GM12878 (cell line): ENCODE data around the gene NFU1. TPM values are rescaled to one million over a fixed set of nuclear protein-coding genes. Genes with fewer than 3 reads are reported as not detected.

Source experiments
- ATAC-seq: fragments of 200-7000 bp; cut with Tn5 transposase; 3 replicates; pipeline ENCODE4 v1.9.1; 2020; ENCODE audit warnings: mild to moderate bottlenecking, moderate library complexity
- BruUV-seq: library from RNA; stranded (reverse); fragments of 400-500 nt; replicated peaks from 2 replicates; lab custom pipeline; 2021; lab: Mats Ljungman, UMichigan
- CTCF ChIA-PET: fragments of 300-600 bp; sonication (Branson Sonifier 250); formaldehyde crosslinking; extraction: SDS; loops from one replicate; lab custom pipeline; 2021; ENCODE audit warnings: inconsistent platforms; lab: Yijun Ruan, JAX
- POLR2A ChIA-PET: fragments of 350-600 bp; formaldehyde crosslinking; extraction: SDS; loops from one replicate; lab custom pipeline; 2021; ENCODE audit warnings: inconsistent platforms; lab: Charles Lee
- RAD21 ChIA-PET: fragments of 300-600 bp; sonication (Branson Sonifier 250); formaldehyde crosslinking; loops from one replicate; lab custom pipeline; 2023; ENCODE audit warnings: antibody characterized with exemption; ENCODE audit not compliant: unreplicated experiment; lab: Charles Lee
- SMC1A ChIA-PET: fragments of 300-600 bp; sonication (Branson Sonifier 250); formaldehyde crosslinking; loops from one replicate; lab custom pipeline; 2023; ENCODE audit not compliant: unreplicated experiment, uncharacterized antibody; lab: Charles Lee
- DNase-seq: peaks from one replicate; pipeline ENCODE4 v3.0.0-alpha.2; 2011; ENCODE audit warnings: low read depth, low spot score
- FAIRE-seq: peaks from 3 replicates; lab custom pipeline; 2011; peaks lifted over from hg19 to GRCh38; lab: Jason Lieb, UNC
- H2AFZ ChIP-seq: 2 replicates; pipeline ENCODE4 v1.6.0; 2011; ENCODE audit warnings: low read depth, low read length, control low read depth; ENCODE audit not compliant: control insufficient read depth
- H3K27ac ChIP-seq: 2 replicates; pipeline ENCODE4 v1.5.1; 2011; ENCODE audit warnings: control low read depth; ENCODE audit not compliant: control insufficient read depth, insufficient read depth
- H3K27me3 ChIP-seq, 2 experiments: replicated peaks in 1 of 2; 2 replicates each; pipeline versions ENCODE4 v1.6.0 to v1.6.1; 2011; ENCODE audit warnings: low read length in 1 of 2; ENCODE audit not compliant: control insufficient read depth in 2 of 2, insufficient read depth in 2 of 2
- H3K36me3 ChIP-seq, 2 experiments: 2 replicates each; pipeline ENCODE4 v1.5.1; 2011; ENCODE audit warnings: low read length in 1 of 2; ENCODE audit not compliant: control insufficient read depth in 2 of 2, insufficient read depth in 2 of 2
- H3K4me1 ChIP-seq: 2 replicates; pipeline ENCODE4 v1.6.1; 2011; ENCODE audit warnings: mild to moderate bottlenecking, low read length, moderate library complexity, mixed read lengths; ENCODE audit not compliant: control insufficient read depth, insufficient read depth
- H3K4me2 ChIP-seq: 2 replicates; pipeline ENCODE4 v1.6.0; 2011; ENCODE audit warnings: control low read depth; ENCODE audit not compliant: control insufficient read depth, insufficient read depth
- H3K4me3 ChIP-seq: fragments of 200-600 bp; sonication (generic); 2 replicates; pipeline ENCODE4 v1.5.1; 2016
- H3K79me2 ChIP-seq: 2 replicates; pipeline ENCODE4 v1.6.0; 2011; ENCODE audit warnings: low read length; ENCODE audit not compliant: control insufficient read depth, insufficient read depth
- H3K9ac ChIP-seq: 2 replicates; pipeline ENCODE4 v1.8.0; 2011; ENCODE audit warnings: low read length, control low read depth, mixed read lengths; ENCODE audit not compliant: control insufficient read depth, insufficient read depth
- H3K9me3 ChIP-seq: replicated peaks from 3 replicates; pipeline ENCODE4 v1.5.1; 2011; ENCODE audit warnings: mild to moderate bottlenecking, low read length; ENCODE audit not compliant: control insufficient read depth, insufficient read depth
- H4K20me1 ChIP-seq: 2 replicates; pipeline ENCODE4 v1.6.0; 2011; ENCODE audit not compliant: control insufficient read depth, insufficient read depth
- BMI1 ChIP-seq: fragments of 450-650 bp; IDR thresholded peaks from 2 replicates; pipeline ENCODE4 v1.6.1; 2016; ENCODE audit warnings: mild to moderate bottlenecking, moderate library complexity, borderline replicate concordance
- CBFB ChIP-seq: IDR thresholded peaks from 2 replicates; pipeline ENCODE4 v1.6.1; 2016; ENCODE audit warnings: antibody characterized with exemption, low read depth
- FOXM1 ChIP-seq: IDR thresholded peaks from 2 replicates; pipeline ENCODE4 v1.6.1; 2012; ENCODE audit warnings: low read depth, mild to moderate bottlenecking, inconsistent platforms, low read length, moderate library complexity
- HCFC1 ChIP-seq: fragments of 150-350 bp; IDR thresholded peaks from 2 replicates; pipeline ENCODE4 v1.6.1; 2014; ENCODE audit warnings: low read length
- PAX5 ChIP-seq: IDR thresholded peaks from 2 replicates; pipeline ENCODE4 v1.6.1; 2011; ENCODE audit warnings: low read depth, low read length, borderline replicate concordance
- SRF ChIP-seq, 2 experiments: IDR thresholded peaks; 2 replicates each; pipeline ENCODE4 v1.6.1; 2011; ENCODE audit warnings: low read depth in 2 of 2, low read length in 2 of 2, mild to moderate bottlenecking in 1 of 2, moderate library complexity in 1 of 2
- WGBS: methylation state at CpG from one replicate; pipeline ENCODE4 v1.1.6; 2016; ENCODE audit warnings: low lambda C conversion rate; ENCODE audit not compliant: insufficient replicate concordance, insufficient coverage; ENCODE audit errors: missing lambda C conversion rate; 5-methylcytosine and 5-hydroxymethylcytosine counted together
- in situ Hi-C: fragments of 300-500 bp; cut with MboI; formaldehyde crosslinking; loops from 9 replicates; pipeline ENCODE4 v1.14.3; 2018; ENCODE audit warnings: mixed read lengths
- intact Hi-C: fragments of 100-400 bp; cut with micrococcal nuclease; formaldehyde crosslinking; loops from one replicate; pipeline ENCODE4 v1.14.2; 2022; ENCODE audit not compliant: unreplicated experiment
- polyA plus RNA-seq, 11 experiments: library from polyadenylated mRNA; depleted of rRNA in 4 of 11; unstranded in 6 of 11; stranded (reverse) in 5 of 11; fragments of >200 nt; fragmentation: Nextera tagmentation in 4 of 11; fragmentation: Illumina TruSeq in 1 of 11; extraction: Ambion mirVana in 4 of 11; extraction: Trizol in 1 of 11; gene quantifications; 1 replicate in 1 of 11; 2 replicates in 10 of 11; pipeline versions ENCODE4 v1.2.1 to v1.2.3, GENCODE V29; 2011 to 2016; ENCODE audit warnings: inconsistent platforms in 2 of 11, missing spikeins in 2 of 11, low read depth in 1 of 11
- total RNA-seq, 4 experiments: library from RNA; depleted of rRNA in 3 of 4; stranded (reverse); fragments of >200 nt in 3 of 4; fragmentation: Illumina TruSeq in 1 of 4; extraction: Trizol in 1 of 4; gene quantifications; 2 replicates each; pipeline versions ENCODE4 v1.2.1 to v1.2.3, GENCODE V29; 2013 to 2021
- TF ChIP-seq, protein P1 (sequence below): fragments of 450-650 bp; IDR thresholded peaks from 2 replicates; pipeline ENCODE4 v1.6.1; 2016; ENCODE audit warnings: mild to moderate bottlenecking

NFU1 gene
- total and polyA plus RNA-seq, 10 of the 15 experiments (the other 5 are each of a cell fraction or from before 2014, with no cell fraction given): 27.3 to 86.0 (median 41.5) TPM

DNA sequence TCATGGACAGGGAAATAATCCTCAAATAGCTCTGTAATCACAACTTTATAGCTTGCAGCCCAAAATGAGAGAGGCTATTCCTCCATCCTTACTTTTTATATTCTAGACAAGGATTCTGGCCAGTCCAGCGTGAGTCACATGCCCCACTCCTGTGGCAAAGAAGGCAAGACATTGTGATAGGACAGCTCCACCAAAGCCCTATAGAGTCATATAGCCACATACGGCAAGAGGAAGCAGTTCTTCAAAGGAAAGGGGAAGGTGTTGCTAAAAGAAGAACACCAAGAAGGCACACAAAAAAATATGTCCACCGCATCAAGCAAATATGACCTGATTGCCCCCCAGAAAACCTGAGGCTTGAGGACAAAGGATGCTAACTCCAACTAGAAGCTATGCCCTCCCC lies 46.8 kb downstream of the NFU1 start:
- in situ Hi-C loops: no loop called here
- Histone ChIP-seq H3K4me2 (no peak overlapping the region), H3K4me1 (peaks cover 12% of the 10 kb centered on the region; the same call in 1 of the 2 replicates), H3K9ac (no peak overlapping the region), H3K27ac (no peak overlapping the region), H3K9me3 (no peaks in the 10 kb centered on the region), H4K20me1 (no peaks in the 10 kb centered on the region), H3K79me2 (peaks cover 22% of the 10 kb centered on the region), H3K27me3 (no peaks in the 10 kb centered on the region), H3K36me3 (peaks cover 0 to 7% of the 10 kb centered on the region in 2 experiments; a peak in 2 of 4 replicates), H2AFZ (no peak overlapping the region), H3K4me3 (no peak overlapping the region)
- 88% methylated on average over 3 of the region's 3 CpGs for WGBS
- ATAC-seq: no peak
- BruUV-seq: no TSS peak
- RAD21 ChIA-PET: interaction anchor here (1.0 to 2.1 kb wide), 4 partner anchors 15 to 68 kb away, joined by 3 to 11 read pairs (median 4); partner anchors contain the start of gene NFU1
- no peak for DNase-seq
- CTCF ChIA-PET: interaction anchor here (0.6 to 2.5 kb wide), 9 partner anchors 9 to 423 kb away, joined by 3 to 19 read pairs (median 4); partner anchors contain the start of gene NFU1
- TF ChIP-seq, protein P1, sequence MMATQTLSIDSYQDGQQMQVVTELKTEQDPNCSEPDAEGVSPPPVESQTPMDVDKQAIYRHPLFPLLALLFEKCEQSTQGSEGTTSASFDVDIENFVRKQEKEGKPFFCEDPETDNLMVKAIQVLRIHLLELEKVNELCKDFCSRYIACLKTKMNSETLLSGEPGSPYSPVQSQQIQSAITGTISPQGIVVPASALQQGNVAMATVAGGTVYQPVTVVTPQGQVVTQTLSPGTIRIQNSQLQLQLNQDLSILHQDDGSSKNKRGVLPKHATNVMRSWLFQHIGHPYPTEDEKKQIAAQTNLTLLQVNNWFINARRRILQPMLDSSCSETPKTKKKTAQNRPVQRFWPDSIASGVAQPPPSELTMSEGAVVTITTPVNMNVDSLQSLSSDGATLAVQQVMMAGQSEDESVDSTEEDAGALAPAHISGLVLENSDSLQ: no peak
- no peak for TF ChIP-seq BMI1
- no peak for TF ChIP-seq HCFC1
- peak; percentile 56 to 87 for TF ChIP-seq SRF (IDR thresholded peaks at IDR 0.05; ENCODE audit: low read depth in 2 of 2, low read length in 2 of 2)
- TF ChIP-seq FOXM1: no peak
- no peak for TF ChIP-seq CBFB
- TF ChIP-seq PAX5: no peak
- POLR2A ChIA-PET: interaction anchor here (0.5 to 1.2 kb wide), 5 partner anchors 10 to 163 kb away, joined by 3 to 4 read pairs (median 3); partner anchors contain the start of gene NFU1
- no peak for FAIRE-seq
- SMC1A ChIA-PET: interaction anchor here (0.6 to 3.2 kb wide), 9 partner anchors 9 to 174 kb away, joined by 3 to 24 read pairs (median 3); partner anchors contain the start of gene NFU1
- intact Hi-C loops: no loop called here
